Measurements from ENCODE around the gene VDAC2. TPM values are rescaled to one million over a fixed set of nuclear protein-coding genes. Genes with fewer than 3 reads are reported as not detected.

The VDAC2 gene
- total RNA-seq, 1 experiment from 2014 or later = 340 TPM

DNA sequence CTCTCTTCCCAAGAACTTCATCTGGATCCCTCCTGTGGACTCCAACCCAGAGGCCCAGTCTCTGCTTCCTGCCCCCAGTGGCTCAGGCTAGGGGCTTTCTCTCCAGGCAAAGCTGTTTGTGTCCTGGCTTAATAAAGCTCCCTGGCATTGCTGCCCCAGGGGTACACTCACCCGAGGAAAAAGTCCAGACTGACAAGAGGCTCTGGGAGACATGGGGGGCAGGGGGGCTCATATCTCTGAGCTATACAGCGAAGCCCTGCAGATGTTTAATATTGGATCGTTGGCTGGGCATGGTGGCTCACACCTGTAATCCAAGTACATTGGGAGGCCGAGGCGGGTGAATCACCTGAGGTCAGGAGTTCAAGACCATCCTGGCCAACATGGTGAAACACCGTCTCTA lies 35.9 kb downstream of the VDAC2 start:
- TF ChIP-seq CTCF (IDR thresholded peaks at IDR 0.05) (no peak), POLR2AphosphoS5 (IDR thresholded peaks at IDR 0.05; ENCODE audit: low read depth, low read length) (no peak), SIN3A (IDR thresholded peaks at IDR 0.05; ENCODE audit: borderline replicate concordance, insufficient read depth, low read depth, low read length) (no peak), TCF7L2 (IDR thresholded peaks at IDR 0.05; ENCODE audit: low read depth, low read length) (no peak)
- TF ChIP-seq, protein P1, sequence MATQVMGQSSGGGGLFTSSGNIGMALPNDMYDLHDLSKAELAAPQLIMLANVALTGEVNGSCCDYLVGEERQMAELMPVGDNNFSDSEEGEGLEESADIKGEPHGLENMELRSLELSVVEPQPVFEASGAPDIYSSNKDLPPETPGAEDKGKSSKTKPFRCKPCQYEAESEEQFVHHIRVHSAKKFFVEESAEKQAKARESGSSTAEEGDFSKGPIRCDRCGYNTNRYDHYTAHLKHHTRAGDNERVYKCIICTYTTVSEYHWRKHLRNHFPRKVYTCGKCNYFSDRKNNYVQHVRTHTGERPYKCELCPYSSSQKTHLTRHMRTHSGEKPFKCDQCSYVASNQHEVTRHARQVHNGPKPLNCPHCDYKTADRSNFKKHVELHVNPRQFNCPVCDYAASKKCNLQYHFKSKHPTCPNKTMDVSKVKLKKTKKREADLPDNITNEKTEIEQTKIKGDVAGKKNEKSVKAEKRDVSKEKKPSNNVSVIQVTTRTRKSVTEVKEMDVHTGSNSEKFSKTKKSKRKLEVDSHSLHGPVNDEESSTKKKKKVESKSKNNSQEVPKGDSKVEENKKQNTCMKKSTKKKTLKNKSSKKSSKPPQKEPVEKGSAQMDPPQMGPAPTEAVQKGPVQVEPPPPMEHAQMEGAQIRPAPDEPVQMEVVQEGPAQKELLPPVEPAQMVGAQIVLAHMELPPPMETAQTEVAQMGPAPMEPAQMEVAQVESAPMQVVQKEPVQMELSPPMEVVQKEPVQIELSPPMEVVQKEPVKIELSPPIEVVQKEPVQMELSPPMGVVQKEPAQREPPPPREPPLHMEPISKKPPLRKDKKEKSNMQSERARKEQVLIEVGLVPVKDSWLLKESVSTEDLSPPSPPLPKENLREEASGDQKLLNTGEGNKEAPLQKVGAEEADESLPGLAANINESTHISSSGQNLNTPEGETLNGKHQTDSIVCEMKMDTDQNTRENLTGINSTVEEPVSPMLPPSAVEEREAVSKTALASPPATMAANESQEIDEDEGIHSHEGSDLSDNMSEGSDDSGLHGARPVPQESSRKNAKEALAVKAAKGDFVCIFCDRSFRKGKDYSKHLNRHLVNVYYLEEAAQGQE (IDR thresholded peaks at IDR 0.05; ENCODE audit: insufficient read depth in 1 of 2, low read depth in 2 of 2, low read length in 1 of 2) = no peak
- H3K9me3 ChIP-seq (ENCODE audit: control insufficient read depth, insufficient read depth, low read depth, low read length) = no peaks in the 10 kb centered on the region
- H3K36me3 ChIP-seq (ENCODE audit: control insufficient read depth, insufficient read depth, low read length) = no peaks in the 10 kb centered on the region
- H3K4me3 ChIP-seq (ENCODE audit: low read depth in 2 of 2, low read length in 2 of 2) = no peak overlapping the region
- in situ Hi-C loops (cut with HindIII; ENCODE audit: low pct_unique_long_range_greater_than_20kb, low sequenced_read_pairs) (no loop called here), intact Hi-C loops (cut with micrococcal nuclease; ENCODE audit: unreplicated experiment) (no loop called here)
- no peaks in the 10 kb centered on the region; the same call in 1 of the 2 replicates for H3K4me1 ChIP-seq (ENCODE audit: control insufficient read depth, insufficient read depth, low read length)
- DNase-seq (ENCODE audit: low read depth, low spot score) = no peak
- no peaks in the 10 kb centered on the region for H3K27me3 ChIP-seq (ENCODE audit: control insufficient read depth, insufficient read depth, low read length)
- ChIA-PET CTCF (no interaction called here), POLR2A (interaction anchor here (0.6 kb wide), 1 partner anchor 49 kb away, joined by 4 read pairs; no protein-coding TSS in a partner anchor)
- ATAC-seq = no peak
- no peak overlapping the region for H3K27ac ChIP-seq (ENCODE audit: low read length)
- BruUV-seq (replicated peaks) = no TSS peak

GRCh38 chr10:75247797-75248196 lies 37.2 kb downstream of the VDAC2 start:
- BruUV-seq (replicated peaks) = no TSS peak
- Histone ChIP-seq H3K27ac (ENCODE audit: low read length) (no peak overlapping the region), H3K4me1 (ENCODE audit: control insufficient read depth, insufficient read depth, low read length) (no peaks in the 10 kb centered on the region; the same call in 1 of the 2 replicates), H3K27me3 (ENCODE audit: control insufficient read depth, insufficient read depth, low read length) (no peaks in the 10 kb centered on the region), H3K4me3 (ENCODE audit: low read depth in 2 of 2, low read length in 2 of 2) (no peak overlapping the region), H3K36me3 (ENCODE audit: control insufficient read depth, insufficient read depth, low read length) (no peaks in the 10 kb centered on the region), H3K9me3 (ENCODE audit: control insufficient read depth, insufficient read depth, low read depth, low read length) (no peaks in the 10 kb centered on the region)
- TF ChIP-seq, protein P1 (IDR thresholded peaks at IDR 0.05; ENCODE audit: insufficient read depth in 1 of 2, low read depth in 2 of 2, low read length in 1 of 2) = no peak
- TF ChIP-seq POLR2AphosphoS5 (IDR thresholded peaks at IDR 0.05; ENCODE audit: low read depth, low read length) (no peak), SIN3A (IDR thresholded peaks at IDR 0.05; ENCODE audit: borderline replicate concordance, insufficient read depth, low read depth, low read length) (no peak), CTCF (IDR thresholded peaks at IDR 0.05) (no peak), TCF7L2 (IDR thresholded peaks at IDR 0.05; ENCODE audit: low read depth, low read length) (no peak)
- intact Hi-C loops (cut with micrococcal nuclease; ENCODE audit: unreplicated experiment) (no loop called here), in situ Hi-C loops (cut with HindIII; ENCODE audit: low pct_unique_long_range_greater_than_20kb, low sequenced_read_pairs) (no loop called here)
- ATAC-seq = 0 out of 2 replicates have a peak, but pooled peaks have one; percentile 22
- POLR2A ChIA-PET = no interaction called here
- CTCF ChIA-PET = interaction anchor here (0.6 kb wide), 1 partner anchor 12 kb away, joined by 3 read pairs; the partner anchor contains the start of gene COMTD1
- DNase-seq (ENCODE audit: low read depth, low spot score) = no peak
